Endodermal cell (in vitro differentiated cells): Measurements from ENCODE around the gene MYH7B. TPM values are rescaled to one million over a fixed set of nuclear protein-coding genes. Genes with fewer than 3 reads are reported as not detected.

Experiments used
- DNase-seq: peaks from one replicate; pipeline ENCODE4 v3.0.0-alpha.2; 2017
- H3K27ac ChIP-seq: 2 replicates; pipeline ENCODE4 v1.5.1; 2013; ENCODE audit warnings: mild to moderate bottlenecking, low read depth, low read length, moderate library complexity
- H3K27me3 ChIP-seq: 2 replicates; pipeline ENCODE4 v1.6.1; 2013; ENCODE audit warnings: mild to moderate bottlenecking, low read length, moderate library complexity; ENCODE audit not compliant: insufficient read depth, control insufficient read depth, poor library complexity, severe bottlenecking
- H3K36me3 ChIP-seq: 2 replicates; pipeline ENCODE4 v1.7.0; 2013; ENCODE audit warnings: mild to moderate bottlenecking, low read length, moderate library complexity; ENCODE audit not compliant: control insufficient read depth, insufficient read depth
- H3K4me1 ChIP-seq: one replicate; pipeline ENCODE4 v1.7.0; 2013; ENCODE audit warnings: low read length; ENCODE audit not compliant: control insufficient read depth, insufficient read depth
- H3K4me3 ChIP-seq: 2 replicates; pipeline ENCODE4 v1.5.1; 2013; ENCODE audit warnings: mild to moderate bottlenecking, low read length, moderate library complexity
- H3K9ac ChIP-seq: 2 replicates; pipeline ENCODE4 v1.6.1; 2013; ENCODE audit warnings: mild to moderate bottlenecking, low read length, moderate library complexity; ENCODE audit not compliant: poor library complexity, severe bottlenecking; ENCODE audit errors: extremely low read depth
- H3K9me3 ChIP-seq: 2 replicates; pipeline ENCODE4 v1.6.1; 2013; ENCODE audit warnings: mild to moderate bottlenecking, low read length, moderate library complexity; ENCODE audit not compliant: control insufficient read depth
- H3K27ac Mint-ChIP-seq: 2 replicates; pipeline ENCODE4 v1.8.0; 2020; ENCODE audit warnings: mixed read lengths
- H3K27me3 Mint-ChIP-seq: 2 replicates; pipeline ENCODE4 v1.8.0; 2021; ENCODE audit warnings: mild to moderate bottlenecking, mixed read lengths; ENCODE audit not compliant: insufficient read depth
- H3K36me3 Mint-ChIP-seq: 2 replicates; pipeline ENCODE4 v1.8.0; 2020; ENCODE audit warnings: low read depth, mixed read lengths
- H3K4me1 Mint-ChIP-seq: 2 replicates; pipeline ENCODE4 v1.8.0; 2020; ENCODE audit warnings: mixed read lengths
- H3K4me3 Mint-ChIP-seq: 2 replicates; pipeline ENCODE4 v1.8.0; 2020; ENCODE audit warnings: mild to moderate bottlenecking, moderate library complexity, mixed read lengths
- H3K9me3 Mint-ChIP-seq: 2 replicates; pipeline ENCODE4 v1.8.0; 2020; ENCODE audit warnings: mild to moderate bottlenecking, mixed read lengths
- CTCF ChIP-seq: fragments of 200-600 bp; sonication (generic); conservative IDR thresholded peaks from 2 replicates; pipeline ENCODE4 v1.5.0; 2021; ENCODE audit warnings: antibody characterized with exemption, mild to moderate bottlenecking
- WGBS, 2 experiments: methylation state at CpG; one replicate each; pipeline versions ENCODE4 v1.1.5 to v1.1.7; 2013; ENCODE audit warnings: missing lambda C conversion rate in 2 of 2, mixed read lengths in 1 of 2; ENCODE audit not compliant: insufficient coverage in 1 of 2, insufficient read length in 1 of 2; 5-methylcytosine and 5-hydroxymethylcytosine counted together
- total RNA-seq, 2 donors: library from RNA; stranded (reverse); fragmentation: NEBNext Ultra II Directional in 1 of 2; extraction: Animal tissue kit (Norgen Biotek cat#: 25700) in 1 of 2; gene quantifications; 2 replicates in 1 of 2; 3 replicates in 1 of 2; pipeline ENCODE4 v1.2.1, GENCODE V29; 2021

MYH7B gene
- total RNA-seq, 2 donors from 2014 or later, result 0.37 to 0.49 TPM

GRCh38 chr20:34987288-34988190 is 31.9 kb downstream of the MYH7B start:
- no peak for DNase-seq
- 87 to 88% methylated on average over 9 to 15 of the region's 15 CpGs for WGBS, 2 experiments
- Mint-ChIP-seq H3K27me3 (peaks cover 17% of the 10 kb centered on the region), H3K36me3 (peaks cover 8% of the 10 kb centered on the region), H3K4me3 (no peak overlapping the region), H3K9me3 (no peaks in the 10 kb centered on the region), H3K4me1 (peaks cover 9% of the 10 kb centered on the region), H3K27ac (no peak overlapping the region)
- no peaks in the 10 kb centered on the region for H3K9me3 ChIP-seq
- H3K9ac ChIP-seq, result no peak overlapping the region
- H3K4me1 ChIP-seq, result no peaks in the 10 kb centered on the region
- no peaks in the 10 kb centered on the region for H3K27me3 ChIP-seq
- no peak for TF ChIP-seq CTCF
- no peak overlapping the region for H3K4me3 ChIP-seq
- H3K36me3 ChIP-seq, result no peaks in the 10 kb centered on the region
- H3K27ac ChIP-seq, result no peak overlapping the region

GRCh38 chr20:34988191-34988540 is 32.5 kb downstream of the MYH7B start:
- Histone ChIP-seq H3K27ac (no peak overlapping the region), H3K27me3 (no peaks in the 10 kb centered on the region), H3K4me1 (no peaks in the 10 kb centered on the region), H3K4me3 (no peak overlapping the region), H3K36me3 (no peaks in the 10 kb centered on the region), H3K9ac (no peak overlapping the region), H3K9me3 (no peaks in the 10 kb centered on the region)
- Mint-ChIP-seq H3K36me3 (peaks cover 8% of the 10 kb centered on the region), H3K4me1 (peaks cover 9% of the 10 kb centered on the region), H3K27me3 (peaks cover 17% of the 10 kb centered on the region), H3K27ac (no peak overlapping the region), H3K9me3 (no peaks in the 10 kb centered on the region), H3K4me3 (no peak overlapping the region)
- DNase-seq, result no peak
- WGBS, 2 experiments, result 95% methylated on average over 12 of the region's 12 CpGs
- TF ChIP-seq CTCF, result no peak

DNA sequence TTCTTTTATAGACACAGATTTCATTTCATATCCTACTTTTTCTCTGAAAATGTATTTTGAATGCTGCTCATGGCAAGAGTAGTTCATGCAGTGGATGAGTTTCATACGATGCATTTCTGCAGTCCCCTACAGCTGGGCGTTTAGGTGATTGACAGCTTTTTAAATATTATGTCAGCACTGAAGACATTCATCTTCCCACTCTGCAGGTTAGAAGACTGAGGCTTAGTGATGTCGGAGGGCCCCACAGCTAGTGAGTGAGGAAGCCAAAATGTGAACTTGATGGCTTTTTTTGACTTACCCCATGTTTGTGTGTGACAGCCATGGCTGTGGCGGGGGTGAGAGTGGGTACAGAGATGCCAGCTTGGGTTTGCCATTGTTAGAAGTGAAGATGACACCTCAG is 33.5 kb downstream of the MYH7B start:
- no peaks in the 10 kb centered on the region for H3K9me3 Mint-ChIP-seq
- TF ChIP-seq CTCF, result no peak
- no peaks in the 10 kb centered on the region for H3K9me3 ChIP-seq

More for the DNA sequence above, 33.5 kb downstream of the MYH7B start:
- H3K4me1 ChIP-seq, result no peaks in the 10 kb centered on the region
- H3K4me3 ChIP-seq, result no peak overlapping the region
- no peaks in the 10 kb centered on the region for H3K36me3 ChIP-seq
- H3K4me3 Mint-ChIP-seq, result no peak overlapping the region
- H3K27ac ChIP-seq, result no peak overlapping the region
- H3K36me3 Mint-ChIP-seq, result peaks cover 14% of the 10 kb centered on the region
- no peak overlapping the region for H3K9ac ChIP-seq
- no peaks in the 10 kb centered on the region for H3K27me3 ChIP-seq
- H3K4me1 Mint-ChIP-seq, result peaks cover 4% of the 10 kb centered on the region
- WGBS, 2 experiments, result 85 to 91% methylated on average over 4 of the region's 4 CpGs
- no peak for DNase-seq
- H3K27me3 Mint-ChIP-seq, result peaks cover 9% of the 10 kb centered on the region
- peak overlapping the region; percentile 10 for H3K27ac Mint-ChIP-seq
